Uterus (tissue), 2 donors: ENCODE results near the gene ICE1.

ENCODE experiments used
- CTCF ChIP-seq, 4 experiments: fragments of 200-600 bp in 2 of 4; fragments of 450-650 bp in 2 of 4; sonication (generic) in 2 of 4; IDR thresholded peaks; one replicate each; pipeline ENCODE4 v1.5.1; 2016 to 2019; ENCODE audit warnings: antibody characterized with exemption in 4 of 4, mild to moderate bottlenecking in 2 of 4, moderate library complexity in 1 of 4
- POLR2A ChIP-seq, 2 donors: fragments of 450-650 bp; IDR thresholded peaks; one replicate each; pipeline ENCODE4 v1.6.1; 2016; ENCODE audit warnings: antibody characterized with exemption in 2 of 2, mild to moderate bottlenecking in 1 of 2, moderate library complexity in 1 of 2

GRCh38 chr5:5437227-5438172 lies 15.0 kb downstream of the ICE1 start:
- TF ChIP-seq POLR2A (IDR thresholded peaks at IDR 0.05) = no peak
- TF ChIP-seq CTCF (IDR thresholded peaks at IDR 0.05) = no peak
